ENCODE data around the gene KIF3A.

KIF3A gene

DNA sequence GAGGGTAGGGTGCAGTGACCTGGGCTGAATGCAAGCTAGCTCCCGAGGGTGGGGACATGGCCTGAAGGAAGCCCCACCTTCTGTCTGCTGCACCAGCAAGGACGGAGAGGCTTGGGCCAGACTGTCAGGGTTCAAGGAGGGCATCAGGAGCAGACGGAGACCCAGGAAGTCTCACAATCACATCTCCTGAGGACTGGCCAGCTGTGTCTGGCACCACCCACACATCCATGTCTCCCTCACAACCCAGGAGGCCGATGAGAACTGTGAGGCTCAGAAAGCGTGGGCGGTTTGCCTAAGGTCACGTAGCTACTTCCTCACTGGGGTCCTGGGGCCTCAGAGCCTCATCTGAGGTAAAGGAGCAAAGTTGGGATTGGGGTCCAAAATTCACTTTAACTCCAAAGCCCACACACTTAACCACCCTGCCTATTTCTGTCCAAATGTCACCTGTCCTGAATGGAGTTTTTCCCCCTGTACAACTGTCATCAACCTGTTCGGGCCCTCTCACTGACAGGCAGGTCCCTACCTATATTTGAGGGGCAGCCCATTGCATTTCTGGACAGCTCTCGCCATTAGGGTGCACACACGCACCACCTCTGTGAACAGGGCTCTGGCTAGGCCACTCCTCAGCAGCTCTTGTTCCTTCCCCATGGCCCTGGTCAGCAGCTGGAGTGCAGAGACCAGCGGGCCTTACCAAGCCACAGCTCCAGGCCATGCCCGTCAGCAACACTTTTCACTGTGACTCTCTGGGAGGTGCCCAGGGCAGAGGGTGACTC, 75.9 kb downstream of the KIF3A start:
- no peak for DNase-seq

GRCh38 chr5:132659598-132660493, 77.5 kb downstream of the KIF3A start:
- DNase-seq: no peak

- no peak for DNase-seq
Observed at GRCh38 chr5:132658381-132659302, 78.7 kb downstream of the KIF3A start.

- DNase-seq: no peak
Observed at GRCh38 chr5:132657676-132658380, 79.5 kb downstream of the KIF3A start, which contains the start of gene IL13. IL13 (plus strand) TSS chr5:132658173; CDS start chr5:132658187, 14 bp downstream.

GRCh38 chr5:132656774-132657355, 80.5 kb downstream of the KIF3A start:
- DNase-seq: no peak

- DNase-seq: peak; percentile 44
Observed at GRCh38 chr5:132655821-132656773, 81.2 kb downstream of the KIF3A start.

GRCh38 chr5:132653716-132654115, 83.6 kb downstream of the KIF3A start:
- no peak for DNase-seq

DNA sequence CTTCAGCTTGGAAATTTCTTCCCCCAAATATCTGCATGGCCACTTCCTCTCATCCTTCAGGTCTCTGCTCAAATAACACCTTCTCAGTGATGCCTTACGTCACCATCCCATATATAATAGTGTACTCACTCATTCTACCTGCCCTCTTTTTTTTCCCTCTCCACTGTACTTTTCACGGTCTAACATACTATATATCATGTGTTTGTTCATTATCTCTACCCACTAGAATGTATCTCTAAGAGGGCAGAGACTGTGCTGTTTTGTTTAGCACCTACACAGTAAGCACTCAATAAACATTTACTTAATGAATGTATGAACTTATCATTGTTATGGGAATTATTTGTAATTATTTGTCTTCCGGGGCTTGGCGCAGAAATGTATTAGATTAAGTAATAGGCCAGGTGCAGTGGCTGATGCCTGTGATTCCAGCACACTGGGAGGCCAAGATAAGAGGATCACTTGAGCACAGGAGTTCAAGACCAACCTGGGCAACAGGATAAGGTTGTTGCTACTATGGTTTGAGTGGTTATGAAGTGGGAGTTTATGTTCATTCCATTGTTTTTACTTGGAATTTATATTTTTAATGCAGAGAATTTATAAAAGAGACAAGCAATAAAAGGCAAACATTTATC, 85.4 kb downstream of the KIF3A start:
- no peak for DNase-seq

GRCh38 chr5:132648355-132648754, 89.0 kb downstream of the KIF3A start:
- DNase-seq: no peak

- DNase-seq: no peak
Observed at GRCh38 chr5:132647473-132647872, 89.9 kb downstream of the KIF3A start.

- no peak for DNase-seq
Observed at GRCh38 chr5:132646583-132647266, 90.6 kb downstream of the KIF3A start.

GRCh38 chr5:132644177-132644576, 93.2 kb downstream of the KIF3A start:
- DNase-seq: no peak
